ENCODE results near the gene OXA1L. TPM values are rescaled to one million over a fixed set of nuclear protein-coding genes. Genes with fewer than 3 reads are reported as not detected.
"Not testable (repeated sequence)": the region's sequence is repeated elsewhere in the genome, so short reads cannot be mapped to it uniquely, and the experiment has no call there.

OXA1L gene
- total RNA-seq, 1 donor from 2014 or later, result 68.3 TPM

DNA sequence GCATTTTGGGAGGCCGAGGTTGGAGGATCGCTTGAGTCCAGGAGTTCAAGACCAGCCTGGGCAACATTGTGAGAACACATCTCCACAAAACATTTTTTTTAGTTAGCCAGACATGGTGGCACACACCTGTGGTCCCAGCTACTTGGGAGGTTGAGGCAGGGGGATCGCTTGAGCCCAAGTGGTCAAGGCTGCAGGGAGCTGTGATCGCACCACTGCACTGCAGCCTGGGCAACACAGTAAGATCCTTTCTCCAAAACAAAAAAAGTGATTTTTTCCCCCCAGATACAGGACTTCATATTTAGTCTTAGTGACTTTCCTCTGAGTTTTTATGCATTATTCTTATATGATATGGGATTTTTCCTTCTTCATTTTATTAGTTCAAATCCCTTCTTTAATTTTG lies 20.2 kb downstream of the OXA1L start:
- DNase-seq (ENCODE audit: low spot score in 2 of 2), result no peak
- no peak overlapping the region for H3K27ac ChIP-seq
- no peaks in the 10 kb centered on the region for H3K36me3 ChIP-seq
- no peak for TF ChIP-seq CTCF (IDR thresholded peaks at IDR 0.05)
- H3K4me3 ChIP-seq, result no peak overlapping the region
- no peaks in the 10 kb centered on the region for H3K27me3 ChIP-seq
- H3K9me3 ChIP-seq, result no peaks in the 10 kb centered on the region
- no peaks in the 10 kb centered on the region for H3K4me1 ChIP-seq
- intact Hi-C loops (cut with DNase I), result no loop called here

DNA sequence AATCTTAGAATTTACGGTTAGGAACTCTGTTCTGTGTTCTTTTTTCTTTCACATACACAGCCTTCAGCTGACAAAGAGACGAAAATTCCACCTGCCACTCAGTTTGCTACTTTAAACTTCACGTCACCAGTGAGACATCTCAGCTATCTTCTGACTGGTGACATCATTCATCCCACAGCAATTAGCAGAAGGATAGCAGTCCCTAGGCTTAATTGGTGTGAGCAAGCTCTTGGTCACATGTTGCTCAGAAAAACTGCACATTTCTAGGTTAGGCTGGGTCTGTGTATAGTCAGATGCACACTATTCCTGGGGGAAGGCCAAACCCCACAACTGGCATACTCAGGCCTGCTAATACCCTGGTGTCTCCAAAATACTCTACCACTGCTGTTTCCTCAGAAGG lies 24.8 kb downstream of the OXA1L start:
- intact Hi-C loops (cut with DNase I), result no loop called here

DNA sequence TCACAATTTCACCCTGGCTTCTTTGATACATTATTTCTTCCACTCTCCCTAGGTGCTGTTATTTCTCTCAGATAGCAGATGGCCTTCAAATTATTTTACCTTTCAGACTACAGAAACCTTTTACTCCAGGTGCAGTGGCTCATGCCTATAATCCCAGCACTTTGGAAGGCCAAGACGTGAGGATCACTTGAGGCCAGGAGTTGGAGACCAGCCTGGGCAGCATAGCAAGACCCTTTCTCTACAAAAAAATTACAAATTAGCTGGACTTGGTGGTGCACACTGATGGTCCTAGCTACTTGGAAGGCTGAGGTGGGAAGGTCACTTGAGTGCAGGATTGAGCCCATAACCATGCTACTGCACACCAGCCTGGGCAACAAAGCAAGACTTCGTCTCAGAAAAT lies 25.7 kb downstream of the OXA1L start:
- Histone ChIP-seq H3K27me3 (no peaks in the 10 kb centered on the region), H3K4me1 (no peaks in the 10 kb centered on the region), H3K36me3 (no peaks in the 10 kb centered on the region), H3K9me3 (no peaks in the 10 kb centered on the region), H3K4me3 (no peak overlapping the region), H3K27ac (no peak overlapping the region)
- TF ChIP-seq CTCF (IDR thresholded peaks at IDR 0.05), result no peak
- DNase-seq (ENCODE audit: low spot score in 2 of 2), result no peak
- intact Hi-C loops (cut with DNase I), result no loop called here

More for the DNA sequence above, 24.8 kb downstream of the OXA1L start:
- Histone ChIP-seq H3K4me1 (no peaks in the 10 kb centered on the region), H3K4me3 (no peak overlapping the region), H3K27ac (no peak overlapping the region), H3K27me3 (no peaks in the 10 kb centered on the region), H3K36me3 (no peaks in the 10 kb centered on the region), H3K9me3 (no peaks in the 10 kb centered on the region)
- TF ChIP-seq CTCF (IDR thresholded peaks at IDR 0.05), result no peak
- DNase-seq (ENCODE audit: low spot score in 2 of 2), result no peak

DNA sequence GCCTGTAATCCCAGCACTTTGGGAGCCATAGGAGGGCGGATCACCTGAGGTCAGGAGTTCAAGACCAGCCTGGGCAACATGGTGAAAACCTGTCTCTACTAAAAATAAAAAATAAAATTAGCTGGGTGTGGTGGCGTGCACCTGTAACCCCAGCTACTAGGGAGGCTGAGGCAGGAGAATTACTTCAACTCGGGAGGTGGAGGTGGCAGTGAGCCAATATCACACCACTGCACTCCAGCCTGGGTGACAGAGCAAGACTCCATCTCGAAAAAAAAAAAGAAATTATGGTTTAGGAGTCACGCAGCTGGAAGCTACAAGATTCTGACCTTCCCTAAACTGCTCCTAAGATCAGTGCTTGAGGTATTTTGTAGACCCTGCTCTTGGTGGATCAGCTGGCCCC lies 27.1 kb downstream of the OXA1L start:
- H3K36me3 ChIP-seq; DNase-seq (ENCODE audit: low spot score in 2 of 2); H3K4me3 ChIP-seq; H3K27me3 ChIP-seq; H3K9me3 ChIP-seq; H3K4me1 ChIP-seq; intact Hi-C loops (cut with DNase I); H3K27ac ChIP-seq: not testable (repeated sequence)

GRCh38 chr14:22793976-22794375 lies 27.5 kb downstream of the OXA1L start:
- Histone ChIP-seq H3K4me3 (no peak overlapping the region), H3K27ac (no peak overlapping the region), H3K4me1 (no peaks in the 10 kb centered on the region), H3K36me3 (no peaks in the 10 kb centered on the region), H3K27me3 (no peaks in the 10 kb centered on the region), H3K9me3 (no peaks in the 10 kb centered on the region)
- TF ChIP-seq CTCF (IDR thresholded peaks at IDR 0.05), result no peak
- intact Hi-C loops (cut with DNase I), result no loop called here
- DNase-seq (ENCODE audit: low spot score in 2 of 2), result no peak

- no peak for TF ChIP-seq CTCF (IDR thresholded peaks at IDR 0.05)
- intact Hi-C loops (cut with DNase I), result no loop called here
- no peak overlapping the region for H3K4me3 ChIP-seq
Measured at GRCh38 chr14:22794551-22794951, 28.1 kb downstream of the OXA1L start.

More at GRCh38 chr14:22794551-22794951, 28.1 kb downstream of the OXA1L start:
- DNase-seq (ENCODE audit: low spot score in 2 of 2), result no peak
- Histone ChIP-seq H3K9me3 (no peaks in the 10 kb centered on the region), H3K4me1 (no peaks in the 10 kb centered on the region), H3K27ac (no peak overlapping the region), H3K27me3 (no peaks in the 10 kb centered on the region), H3K36me3 (no peaks in the 10 kb centered on the region)
